ENCODE results near the gene CNTNAP2.

Gene CNTNAP2

GRCh38 chr7:148337246-148337965 is 2220.8 kb downstream of the CNTNAP2 start:
- no peak for DNase-seq

- no peak for DNase-seq
Measured at GRCh38 chr7:148337995-148338747, 2221.6 kb downstream of the CNTNAP2 start.

GRCh38 chr7:148340438-148341280 is 2224.1 kb downstream of the CNTNAP2 start:
- DNase-seq, result no peak

- DNase-seq, result no peak
Measured at GRCh38 chr7:148344406-148344805, 2227.8 kb downstream of the CNTNAP2 start.

GRCh38 chr7:148347981-148348380 is 2231.4 kb downstream of the CNTNAP2 start:
- no peak for DNase-seq

GRCh38 chr7:148348466-148348865 is 2231.9 kb downstream of the CNTNAP2 start:
- DNase-seq, result no peak

- DNase-seq, result no peak
Measured at GRCh38 chr7:148356303-148356702, 2239.7 kb downstream of the CNTNAP2 start.

GRCh38 chr7:148362541-148362940 is 2245.9 kb downstream of the CNTNAP2 start:
- DNase-seq, result no peak

GRCh38 chr7:148367731-148368475 is 2251.3 kb downstream of the CNTNAP2 start:
- DNase-seq, result no peak

GRCh38 chr7:148368562-148368961 is 2252.0 kb downstream of the CNTNAP2 start:
- no peak for DNase-seq

- DNase-seq, result no peak
Measured at GRCh38 chr7:148371280-148371937, 2254.8 kb downstream of the CNTNAP2 start.

GRCh38 chr7:148374396-148375259 is 2258.0 kb downstream of the CNTNAP2 start:
- no peak for DNase-seq

GRCh38 chr7:148379677-148380076 is 2263.1 kb downstream of the CNTNAP2 start:
- DNase-seq, result no peak

- no peak for DNase-seq
Measured at GRCh38 chr7:148380596-148381419, 2264.2 kb downstream of the CNTNAP2 start.

GRCh38 chr7:148382596-148382995 is 2266.0 kb downstream of the CNTNAP2 start:
- DNase-seq, result no peak

GRCh38 chr7:148383651-148384050 is 2267.1 kb downstream of the CNTNAP2 start:
- DNase-seq, result no peak

- no peak for DNase-seq
Measured at GRCh38 chr7:148385009-148385682, 2268.5 kb downstream of the CNTNAP2 start.

GRCh38 chr7:148390381-148390780 is 2273.8 kb downstream of the CNTNAP2 start:
- DNase-seq, result no peak

- no peak for DNase-seq
Measured at GRCh38 chr7:148391591-148391990, 2275.0 kb downstream of the CNTNAP2 start.

GRCh38 chr7:148394582-148394981 is 2278.0 kb downstream of the CNTNAP2 start:
- no peak for DNase-seq

All from DMS 273 treated with DMSO at 0.1 percent for 48 hours (cell line).